Cardiac fibroblast (primary cell): ENCODE data around the gene OMP.

Source experiments
- DNase-seq, 2 donors: peaks; one replicate each; pipeline versions ENCODE4 v3.0.0 to v3.0.0-alpha.2; 2010; ENCODE audit warnings: low read depth in 2 of 2
- H3K4me3 ChIP-seq, 2 donors: replicated peaks in 1 of 2; 1 replicate in 1 of 2; 2 replicates in 1 of 2; pipeline ENCODE4 v1.5.1; 2011; ENCODE audit warnings: low read depth in 2 of 2, low read length in 2 of 2, mild to moderate bottlenecking in 2 of 2, moderate library complexity in 1 of 2
- TF ChIP-seq, protein P1 (sequence below): IDR thresholded peaks from one replicate; pipeline ENCODE4 v1.5.1; 2011; ENCODE audit warnings: low read depth, mild to moderate bottlenecking, low read length, inconsistent platforms

OMP gene

DNA sequence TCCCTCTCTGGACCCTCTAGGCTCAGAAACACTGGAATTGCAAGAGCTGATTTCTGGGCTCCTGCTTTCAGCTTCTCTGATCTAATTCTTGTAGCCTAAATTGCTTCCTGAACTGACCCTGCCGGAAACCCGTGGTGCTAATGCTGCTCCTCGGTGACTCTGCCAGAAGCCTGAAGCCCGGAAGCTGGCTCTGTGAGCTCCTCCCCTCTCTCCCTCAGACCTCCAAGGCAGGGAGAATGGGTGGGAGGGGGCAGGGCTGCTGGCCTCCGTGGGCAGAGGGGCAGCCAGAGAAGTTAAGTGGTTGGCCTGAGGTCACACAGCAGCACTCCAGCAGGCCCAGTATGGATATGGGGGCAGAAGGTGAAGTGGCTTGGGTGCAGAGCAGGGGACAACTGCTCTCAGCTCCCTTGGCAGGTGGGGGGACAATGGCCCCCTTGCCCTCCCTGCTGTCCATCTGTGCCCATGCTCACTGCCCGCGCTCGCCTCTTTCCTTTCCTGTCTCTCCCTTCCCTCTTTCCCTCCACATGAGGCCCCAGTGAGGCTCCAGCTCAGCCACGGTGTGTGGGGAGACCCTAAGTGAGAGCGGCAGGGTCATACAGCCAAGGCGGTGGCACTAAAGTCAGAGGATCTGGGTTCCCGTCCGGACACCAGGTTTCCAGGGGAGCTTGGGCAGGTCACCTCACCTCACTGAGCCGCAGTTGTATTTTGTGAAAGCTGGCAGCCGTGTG lies 19.6 kb upstream of the OMP start:
- peak; percentile 57 to 84 for DNase-seq
- TF ChIP-seq, protein P1, sequence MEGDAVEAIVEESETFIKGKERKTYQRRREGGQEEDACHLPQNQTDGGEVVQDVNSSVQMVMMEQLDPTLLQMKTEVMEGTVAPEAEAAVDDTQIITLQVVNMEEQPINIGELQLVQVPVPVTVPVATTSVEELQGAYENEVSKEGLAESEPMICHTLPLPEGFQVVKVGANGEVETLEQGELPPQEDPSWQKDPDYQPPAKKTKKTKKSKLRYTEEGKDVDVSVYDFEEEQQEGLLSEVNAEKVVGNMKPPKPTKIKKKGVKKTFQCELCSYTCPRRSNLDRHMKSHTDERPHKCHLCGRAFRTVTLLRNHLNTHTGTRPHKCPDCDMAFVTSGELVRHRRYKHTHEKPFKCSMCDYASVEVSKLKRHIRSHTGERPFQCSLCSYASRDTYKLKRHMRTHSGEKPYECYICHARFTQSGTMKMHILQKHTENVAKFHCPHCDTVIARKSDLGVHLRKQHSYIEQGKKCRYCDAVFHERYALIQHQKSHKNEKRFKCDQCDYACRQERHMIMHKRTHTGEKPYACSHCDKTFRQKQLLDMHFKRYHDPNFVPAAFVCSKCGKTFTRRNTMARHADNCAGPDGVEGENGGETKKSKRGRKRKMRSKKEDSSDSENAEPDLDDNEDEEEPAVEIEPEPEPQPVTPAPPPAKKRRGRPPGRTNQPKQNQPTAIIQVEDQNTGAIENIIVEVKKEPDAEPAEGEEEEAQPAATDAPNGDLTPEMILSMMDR = no peak
- no peak overlapping the region for H3K4me3 ChIP-seq

- no peak for DNase-seq
- TF ChIP-seq, protein P1 = no peak
Measured at GRCh38 chr11:77083566-77084245, 18.9 kb upstream of the OMP start.

GRCh38 chr11:77084581-77085191 lies 18.0 kb upstream of the OMP start:
- no peak for DNase-seq
- TF ChIP-seq, protein P1 = no peak
- no peak overlapping the region for H3K4me3 ChIP-seq

More at GRCh38 chr11:77083566-77084245, 18.9 kb upstream of the OMP start:
- no peak overlapping the region for H3K4me3 ChIP-seq

DNA sequence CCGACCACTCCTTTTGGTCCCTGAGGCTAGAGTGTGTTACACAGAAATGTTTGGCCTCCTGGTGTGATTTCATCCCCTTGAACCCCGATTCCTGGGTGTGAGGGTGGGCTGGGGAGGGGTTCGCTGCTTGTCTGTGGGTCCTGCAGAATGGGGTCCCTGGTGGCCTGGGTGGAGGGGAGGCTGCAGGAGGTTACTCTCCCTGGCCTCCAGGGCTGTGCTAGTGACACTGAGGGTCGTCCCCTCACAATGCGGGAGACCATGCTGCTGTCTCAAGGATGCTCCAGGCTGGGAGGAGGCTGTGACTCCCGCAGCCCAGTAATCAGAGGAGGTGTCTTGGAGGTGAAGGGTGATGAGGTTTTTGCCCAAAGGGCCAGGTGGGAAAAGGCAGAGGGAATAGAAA lies 17.0 kb upstream of the OMP start:
- TF ChIP-seq, protein P1 = no peak
- no peak for DNase-seq
- H3K4me3 ChIP-seq = no peak overlapping the region

- peak in 1 of 2 donors; percentile 60 for DNase-seq
- TF ChIP-seq, protein P1 = no peak
- H3K4me3 ChIP-seq = no peak overlapping the region
Measured at GRCh38 chr11:77086521-77087472, 15.8 kb upstream of the OMP start.

- H3K4me3 ChIP-seq = no peak overlapping the region
- no peak for DNase-seq
- TF ChIP-seq, protein P1 = no peak
Measured at GRCh38 chr11:77087723-77088225, 14.9 kb upstream of the OMP start.
